Ovary (tissue), 9 donors: Measurements from ENCODE around the gene RSF1. TPM values are rescaled to one million over a fixed set of nuclear protein-coding genes. Genes with fewer than 3 reads are reported as not detected.
"Not testable (repeated sequence)": the region's sequence is repeated elsewhere in the genome, so short reads cannot be mapped to it uniquely, and the experiment has no call there.

ENCODE experiments used
- DNase-seq, 5 donors: peaks; one replicate each; pipeline ENCODE4 v3.0.0-alpha.2; 2019 to 2020
- H3K27ac ChIP-seq, 2 donors: fragments of 200-600 bp; one replicate each; pipeline versions ENCODE4 v1.5.1 to v1.8.0; 2019 to 2022
- H3K27me3 ChIP-seq: fragments of 200-600 bp; one replicate; pipeline ENCODE4 v1.8.0; 2022
- H3K36me3 ChIP-seq: fragments of 200-600 bp; sonication (generic); one replicate; pipeline ENCODE4 v1.5.1; 2019
- H3K4me1 ChIP-seq: one replicate; pipeline ENCODE4 v1.8.1; 2013; ENCODE audit warnings: mild to moderate bottlenecking, moderate library complexity; ENCODE audit not compliant: insufficient read depth
- H3K4me3 ChIP-seq: fragments of 200-600 bp; sonication (generic); one replicate; pipeline ENCODE4 v1.5.1; 2017
- H3K9me3 ChIP-seq, 2 donors: fragments of 200-600 bp in 1 of 2; sonication (generic) in 1 of 2; one replicate each; pipeline versions ENCODE4 v1.5.1 to v1.8.1; 2013 to 2019; ENCODE audit warnings: mild to moderate bottlenecking in 1 of 2, moderate library complexity in 1 of 2
- CTCF ChIP-seq, 3 donors: fragments of 450-650 bp in 2 of 3; fragments of 200-600 bp in 1 of 3; IDR thresholded peaks; one replicate each; pipeline versions ENCODE4 v1.5.1 to v1.8.0; 2016 to 2022; ENCODE audit warnings: antibody characterized with exemption in 3 of 3, mild to moderate bottlenecking in 1 of 3
- EP300 ChIP-seq: sonication (generic); formaldehyde crosslinking; IDR thresholded peaks from one replicate; pipeline ENCODE4 v1.6.1; 2017; ENCODE audit warnings: antibody characterized with exemption
- POLR2A ChIP-seq: fragments of 450-650 bp; IDR thresholded peaks from one replicate; pipeline ENCODE4 v1.6.1; 2017; ENCODE audit warnings: antibody characterized with exemption, mild to moderate bottlenecking, moderate library complexity
- WGBS, 3 donors: extraction: QIAGEN DNeasy Blood & Tissue Kit in 1 of 3; methylation state at CpG; one replicate each; pipeline versions ENCODE4 v1.1.5 to v1.1.7; 2013 to 2017; 5-methylcytosine and 5-hydroxymethylcytosine counted together
- intact Hi-C, 4 donors: fragments of 100-400 bp; cut with DNase I; formaldehyde crosslinking; loops; one replicate each; pipeline versions ENCODE4 v1.11.0 to v1.15.1; 2022 to 2023
- polyA plus RNA-seq, 2 donors: library from polyadenylated mRNA; stranded (reverse); fragments of 200-250 nt in 1 of 2; fragments of 350-450 nt in 1 of 2; fragmentation: Illumina TruSeq in 1 of 2; extraction: RNeasy Lipid Tissue Mini Kit (QIAGEN cat#74804) in 1 of 2; gene quantifications; one replicate each; pipeline ENCODE4 v1.2.3, GENCODE V29; 2013 to 2014
- total RNA-seq, 7 donors: library from RNA; depleted of rRNA in 2 of 7; stranded (reverse); fragments of >200 nt in 2 of 7; fragmentation: NEBNext Ultra II Directional in 3 of 7; extraction: Animal tissue kit (Norgen Biotek cat#: 25700) in 3 of 7; gene quantifications; one replicate each; pipeline versions ENCODE4 v1.1.0 to v1.2.4, GENCODE V29; 2016 to 2023
- donor health status: DM: no; HTN: no; CAD: no; lungs with moderate emphysema.
- donor health status: DM: no; HTN: no; CAD: no.
- donor health status: Bipolar disorder and iron deficiency.
- donor health status: DM: yes; HTN: yes; CAD: no.
- donor health status: DM: no; HTN: no; CAD: no.
- donor health status: DM: yes; HTN: yes; CAD: no.

RSF1 gene
- total and polyA plus RNA-seq, 9 donors = 14.8 to 89.2 (median 76.4) TPM

GRCh38 chr11:77637345-77638165 is 183.0 kb downstream of the RSF1 start, which contains the start of gene CLNS1A:
Gene CLNS1A, minus strand, starts transcription at chr11:77637794. Its CDS starts 80 bp downstream, at chr11:77637714.
- peak; percentile 77 to 87 (median 82) for DNase-seq
- WGBS, 3 donors = 0% methylated on average over 41 of the region's 41 CpGs
- peaks cover 14% of the 10 kb centered on the region for H3K4me1 ChIP-seq

DNA sequence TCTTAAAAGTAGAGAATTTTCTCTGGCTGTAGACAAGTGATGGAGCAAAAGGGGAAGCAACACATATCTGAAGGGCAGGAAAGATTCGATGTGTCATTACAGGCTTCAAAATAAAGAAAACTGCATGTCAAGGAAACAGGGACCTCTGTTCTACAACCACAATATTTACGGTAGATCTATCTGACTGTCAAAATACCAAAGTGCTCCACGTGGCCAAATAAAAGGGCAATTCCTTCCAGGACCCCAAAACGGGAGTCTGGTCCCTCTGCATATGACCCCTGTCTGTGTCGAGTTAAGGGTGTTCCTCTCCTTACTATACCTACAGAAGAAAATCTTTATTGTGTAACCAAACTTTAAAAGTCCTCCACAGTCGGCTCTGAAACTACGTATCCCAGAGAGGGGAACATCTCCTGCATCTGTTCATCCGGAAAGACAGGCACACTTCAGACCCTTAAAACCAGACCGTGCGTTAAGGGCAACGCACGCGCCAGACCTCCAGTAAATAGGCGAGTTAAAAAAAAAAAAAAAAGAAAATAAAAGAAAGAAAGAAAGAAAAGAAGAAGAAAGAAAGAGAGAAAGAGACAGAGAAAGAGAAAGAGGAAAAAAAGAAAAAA is 183.7 kb downstream of the RSF1 start:
- WGBS, 3 donors = 1 to 2% (median 1%) methylated on average over 14 of the region's 14 CpGs
- H3K4me3 ChIP-seq = peak overlapping the region; percentile 76
- no peaks in the 10 kb centered on the region for H3K36me3 ChIP-seq
- H3K27ac ChIP-seq = no peak overlapping the region
- intact Hi-C loops = loop anchor here in 1 of 4 donors (10.0 kb wide), 1 partner anchor 328 kb away; no protein-coding TSS in a partner anchor
- no peaks in the 10 kb centered on the region for H3K9me3 ChIP-seq
- DNase-seq = no peak
- no peaks in the 10 kb centered on the region for H3K27me3 ChIP-seq
- H3K4me1 ChIP-seq = peaks cover 14% of the 10 kb centered on the region
- TF ChIP-seq POLR2A (no peak), CTCF (IDR thresholded peaks at IDR 0.05) (no peak), EP300 (no peak)

More at GRCh38 chr11:77637345-77638165, 183.0 kb downstream of the RSF1 start, which contains the start of gene CLNS1A:
- Histone ChIP-seq H3K27ac (peak within 1 kb of the TSS; percentile 53 to 65), H3K27me3 (no peaks in the 10 kb centered on the region), H3K36me3 (no peaks in the 10 kb centered on the region), H3K4me3 (peak within 1 kb of the TSS; percentile 76), H3K9me3 (no peaks in the 10 kb centered on the region)
- intact Hi-C loops = loop anchor here in 1 of 4 donors (10.0 kb wide), 1 partner anchor 327 kb away; no protein-coding TSS in a partner anchor
- TF ChIP-seq POLR2A (peak; percentile 78), CTCF (IDR thresholded peaks at IDR 0.05) (no peak)

DNA sequence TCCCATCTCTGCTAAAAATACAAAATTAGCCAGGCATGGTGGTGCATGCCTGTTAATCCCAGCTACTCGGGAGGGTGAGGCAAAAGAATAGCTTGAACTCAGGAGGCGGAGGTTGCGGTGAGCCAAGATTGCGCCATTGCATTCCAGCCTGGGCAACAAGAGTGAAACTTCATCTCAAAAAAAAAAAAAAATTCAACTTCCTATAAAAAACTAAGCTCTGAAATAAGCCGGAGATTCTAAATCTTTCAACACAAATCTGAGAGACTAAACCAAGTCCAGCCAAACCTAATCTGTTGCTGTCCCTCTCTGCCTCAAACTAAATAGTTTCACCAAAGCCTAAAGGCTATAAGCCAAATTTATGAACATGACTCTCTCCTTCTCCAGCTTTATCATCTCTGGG is 186.6 kb downstream of the RSF1 start:
- H3K27me3 ChIP-seq, DNase-seq: not testable (repeated sequence)
- WGBS, 3 donors = 83 to 88% (median 85%) methylated on average over 5 of the region's 5 CpGs

GRCh38 chr11:77630157-77630710 is 190.3 kb downstream of the RSF1 start:
- H3K27ac ChIP-seq = no peak overlapping the region
- no peak for DNase-seq
- H3K36me3 ChIP-seq = no peaks in the 10 kb centered on the region
- WGBS, 3 donors = 72 to 80% (median 78%) methylated on average over 4 of the region's 4 CpGs
- intact Hi-C loops = loop anchor here in 1 of 4 donors (10.0 kb wide), 1 partner anchor 335 kb away; no protein-coding TSS in a partner anchor
- H3K9me3 ChIP-seq = no peaks in the 10 kb centered on the region
- H3K4me1 ChIP-seq = peaks cover 2% of the 10 kb centered on the region
- no peaks in the 10 kb centered on the region for H3K27me3 ChIP-seq
- TF ChIP-seq POLR2A (no peak), CTCF (IDR thresholded peaks at IDR 0.05) (no peak), EP300 (no peak)
- H3K4me3 ChIP-seq = no peak overlapping the region

More for the DNA sequence above, 186.6 kb downstream of the RSF1 start:
- H3K27ac ChIP-seq, H3K4me3 ChIP-seq, H3K36me3 ChIP-seq, H3K9me3 ChIP-seq: not testable (repeated sequence)
- intact Hi-C loops = loop anchor here in 1 of 4 donors (10.0 kb wide), 1 partner anchor 331 kb away; no protein-coding TSS in a partner anchor
- H3K4me1 ChIP-seq = peaks cover 14% of the 10 kb centered on the region
